SK-N-SH (cell line): ENCODE data around the gene ATP8A2. TPM values are rescaled to one million over a fixed set of nuclear protein-coding genes. Genes with fewer than 3 reads are reported as not detected.

Source experiments
- CTCF ChIA-PET: fragments of 300-600, 350-600 bp; formaldehyde crosslinking; extraction: SDS; loops from one replicate; lab custom pipeline; 2021; lab: Yijun Ruan, JAX
- POLR2A ChIA-PET: fragments of 350-600 bp; sonication (Branson Sonifier 250); formaldehyde crosslinking; extraction: SDS; loops from one replicate; lab custom pipeline; 2020; ENCODE audit warnings: antibody characterized with exemption, inconsistent platforms; lab: Yijun Ruan, JAX
- DNase-seq: peaks from one replicate; pipeline ENCODE4 v3.0.0; 2012
- H2AFZ ChIP-seq: fragments of 200-600 bp; sonication (generic); 2 replicates; pipeline ENCODE4 v1.8.1; 2016; ENCODE audit warnings: antibody characterized with exemption, mild to moderate bottlenecking, low read depth
- H3F3A ChIP-seq: fragments of 200-600 bp; sonication (generic); replicated peaks from 2 replicates; pipeline ENCODE3; 2016; ENCODE audit warnings: antibody characterized with exemption, mild to moderate bottlenecking; ENCODE audit not compliant: insufficient read depth
- H3K27ac ChIP-seq, 2 experiments: fragments of 200-500 bp in 1 of 2; fragments of 200-600 bp in 1 of 2; sonication (Bioruptor generic) in 1 of 2; sonication (generic), shearing (Covaris generic) in 1 of 2; 2 replicates each; pipeline versions ENCODE4 v1.5.1 to v1.6.1; 2014 to 2016; ENCODE audit warnings: low read depth in 2 of 2, inconsistent platforms in 1 of 2, low read length in 1 of 2, mild to moderate bottlenecking in 1 of 2, mixed read lengths in 1 of 2
- H3K27me3 ChIP-seq: fragments of 200-600 bp; sonication (generic), shearing (Covaris generic); 2 replicates; pipeline ENCODE4 v1.6.1; 2016; ENCODE audit warnings: mixed run types; ENCODE audit not compliant: insufficient read depth
- H3K36me3 ChIP-seq, 2 experiments: fragments of 200-500 bp in 1 of 2; fragments of 200-600 bp in 1 of 2; sonication (Bioruptor generic) in 1 of 2; sonication (generic) in 1 of 2; replicated peaks in 1 of 2; 2 replicates each; pipeline versions ENCODE3 to v1.5.1; 2014 to 2016; ENCODE audit warnings: low read length in 1 of 2, mild to moderate bottlenecking in 1 of 2; ENCODE audit not compliant: insufficient read depth in 2 of 2, control insufficient read depth in 1 of 2
- H3K4me1 ChIP-seq, 2 experiments: fragments of 200-500 bp in 1 of 2; fragments of 200-600 bp in 1 of 2; sonication (Bioruptor generic) in 1 of 2; sonication (generic), shearing (Covaris generic) in 1 of 2; 2 replicates each; pipeline versions ENCODE4 v1.5.1 to v1.6.1; 2014 to 2016; ENCODE audit warnings: low read depth in 1 of 2, low read length in 1 of 2, mixed run types in 1 of 2; ENCODE audit not compliant: insufficient read depth in 2 of 2, control insufficient read depth in 1 of 2
- H3K4me2 ChIP-seq: fragments of 200-600 bp; sonication (generic), shearing (Covaris generic); 2 replicates; pipeline ENCODE4 v1.6.1; 2017; ENCODE audit warnings: mixed run types
- H3K4me3 ChIP-seq, 2 experiments: fragments of 200-500 bp in 1 of 2; fragments of 200-600 bp in 1 of 2; sonication (Bioruptor generic) in 1 of 2; sonication (generic), shearing (Covaris generic) in 1 of 2; 2 replicates each; pipeline versions ENCODE4 v1.5.1 to v1.8.1; 2014 to 2016; ENCODE audit warnings: low read depth in 2 of 2, inconsistent platforms in 1 of 2, low read length in 1 of 2, mild to moderate bottlenecking in 1 of 2, mixed read lengths in 1 of 2, moderate library complexity in 1 of 2
- H3K79me2 ChIP-seq: fragments of 200-600 bp; sonication (generic); 2 replicates; pipeline ENCODE4 v1.8.1; 2017; ENCODE audit warnings: mild to moderate bottlenecking; ENCODE audit not compliant: insufficient read depth
- H3K9ac ChIP-seq: fragments of 200-600 bp; sonication (generic); 2 replicates; pipeline ENCODE4 v1.6.1; 2017; ENCODE audit warnings: mixed run types
- H3K9me2 ChIP-seq: fragments of 200-600 bp; sonication (generic); 2 replicates; pipeline ENCODE4 v1.6.1; 2017; ENCODE audit warnings: mixed run types
- H3K9me3 ChIP-seq: fragments of 200-600 bp; sonication (generic); 2 replicates; pipeline ENCODE4 v1.6.1; 2017; ENCODE audit warnings: mixed run types, mild to moderate bottlenecking, moderate library complexity
- H4K20me1 ChIP-seq: fragments of 200-600 bp; sonication (generic); 2 replicates; pipeline ENCODE4 v1.6.1; 2017; ENCODE audit warnings: mild to moderate bottlenecking, mixed run types; ENCODE audit not compliant: insufficient read depth
- CHD2 ChIP-seq: fragments of 150-350 bp; IDR thresholded peaks from 2 replicates; pipeline ENCODE4 v1.6.1; 2018; ENCODE audit warnings: low read length; ENCODE audit not compliant: partially characterized antibody
- EP300 ChIP-seq, 2 experiments: IDR thresholded peaks; 2 replicates each; pipeline versions ENCODE4 v1.4.0 to v1.6.1; 2012; ENCODE audit warnings: borderline replicate concordance in 1 of 2, low read depth in 1 of 2, low read length in 1 of 2
- FOXJ3 ChIP-seq: sonication (generic); formaldehyde crosslinking; IDR thresholded peaks from 2 replicates; pipeline ENCODE4 v1.5.1; 2020; ENCODE audit warnings: mild to moderate bottlenecking, missing genetic modification reagents
- FOXM1 ChIP-seq: IDR thresholded peaks from 2 replicates; pipeline ENCODE4 v1.4.0; 2012; ENCODE audit warnings: low read depth, mild to moderate bottlenecking
- JUND ChIP-seq: IDR thresholded peaks from 2 replicates; pipeline ENCODE4 v1.4.0; 2012
- MEF2A ChIP-seq: IDR thresholded peaks from 2 replicates; pipeline ENCODE4 v1.4.0; 2012; ENCODE audit warnings: low read depth, borderline replicate concordance
- NFIC ChIP-seq: IDR thresholded peaks from 2 replicates; pipeline ENCODE4 v1.4.0; 2012; ENCODE audit warnings: borderline replicate concordance
- POLR2AphosphoS5 ChIP-seq: IDR thresholded peaks from 2 replicates; pipeline ENCODE4 v1.6.1; 2012; ENCODE audit warnings: low read depth, low read length
- RAD21 ChIP-seq: IDR thresholded peaks from 2 replicates; pipeline ENCODE4 v1.6.1; 2012; ENCODE audit warnings: mild to moderate bottlenecking, low read length
- RCOR1 ChIP-seq: fragments of 150-350 bp; IDR thresholded peaks from 2 replicates; pipeline ENCODE4 v1.6.1; 2017; ENCODE audit warnings: antibody characterized with exemption, low read length
- RFX5 ChIP-seq: IDR thresholded peaks from 2 replicates; pipeline ENCODE4 v1.6.1; 2012; ENCODE audit warnings: mild to moderate bottlenecking, improper control_type of control experiment, low read length
- RXRA ChIP-seq: IDR thresholded peaks from 2 replicates; pipeline ENCODE4 v1.4.0; 2012; ENCODE audit warnings: low read depth, mild to moderate bottlenecking, borderline replicate concordance
- SMC3 ChIP-seq: IDR thresholded peaks from 2 replicates; pipeline ENCODE4 v1.6.1; 2012; ENCODE audit warnings: low read depth, low read length, improper control_type of control experiment
- TAF1 ChIP-seq: IDR thresholded peaks from 2 replicates; pipeline ENCODE4 v1.6.1; 2012; ENCODE audit warnings: low read depth, mild to moderate bottlenecking, low read length, moderate library complexity, borderline replicate concordance
- TCF12 ChIP-seq: IDR thresholded peaks from 2 replicates; pipeline ENCODE4 v1.4.0; 2012
- YY1 ChIP-seq: IDR thresholded peaks from 2 replicates; pipeline ENCODE4 v1.4.0; 2012; ENCODE audit warnings: low read depth, mild to moderate bottlenecking
- WGBS: methylation state at CpG from one replicate; pipeline ENCODE4 v1.1.6; 2017; ENCODE audit warnings: low lambda C conversion rate; 5-methylcytosine and 5-hydroxymethylcytosine counted together
- polyA plus RNA-seq, 3 experiments: library from polyadenylated mRNA; depleted of rRNA; stranded (reverse); fragments of >200 nt; gene quantifications; 2 replicates each; pipeline ENCODE4 v1.2.3, GENCODE V29; 2012
- TF ChIP-seq, protein P1 (sequence below): IDR thresholded peaks from 2 replicates; pipeline ENCODE4 v1.4.0; 2012; ENCODE audit warnings: low read depth, borderline replicate concordance
- TF ChIP-seq, protein P2 (sequence below): fragments of 200-600 bp; sonication (generic); IDR thresholded peaks from 2 replicates; pipeline ENCODE4 v1.6.1; 2017; ENCODE audit warnings: antibody characterized with exemption, mild to moderate bottlenecking, moderate library complexity
- TF ChIP-seq, protein P3 (sequence below): IDR thresholded peaks from 2 replicates; pipeline ENCODE4 v1.4.0; 2012; ENCODE audit warnings: low read depth
- TF ChIP-seq, protein P4 (sequence below): IDR thresholded peaks from 2 replicates; pipeline ENCODE4; 2012

ATP8A2 gene
- polyA plus RNA-seq, 1 of the 3 experiments (the other 2 are of a cell fraction) = 0.02 TPM

DNA sequence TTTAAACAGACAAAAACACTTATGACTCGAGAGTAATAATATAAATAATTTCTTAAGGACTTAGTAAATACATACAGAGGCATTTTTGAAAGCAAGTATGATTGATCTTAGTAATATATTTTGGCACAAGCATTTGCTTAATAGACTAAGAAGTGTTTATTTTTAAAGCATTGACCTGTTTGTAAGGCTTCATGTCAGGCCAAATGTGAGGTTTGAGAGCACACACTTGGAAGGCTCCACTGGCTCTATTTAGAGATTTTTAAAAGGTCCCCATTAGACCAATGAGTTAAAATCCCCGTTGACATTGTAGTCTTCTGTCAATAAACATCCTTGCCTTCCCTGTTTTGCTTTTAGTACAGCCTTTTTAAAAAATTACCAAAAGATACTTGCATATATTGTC, 50.4 kb downstream of the ATP8A2 start:
- Histone ChIP-seq H3K27me3 (no peaks in the 10 kb centered on the region; the same call in 1 of the 2 replicates), H3K9me3 (no peaks in the 10 kb centered on the region), H4K20me1 (no peaks in the 10 kb centered on the region), H3K36me3 (no peaks in the 10 kb centered on the region), H3K4me1 (no peaks in the 10 kb centered on the region), H3K79me2 (no peaks in the 10 kb centered on the region), H3K4me3 (no peak overlapping the region), H3F3A (no peaks in the 10 kb centered on the region), H2AFZ (no peak overlapping the region), H3K9me2 (no peaks in the 10 kb centered on the region), H3K4me2 (no peak overlapping the region), H3K9ac (no peak overlapping the region), H3K27ac (no peak overlapping the region)
- TF ChIP-seq MEF2A (no peak), JUND (no peak), RXRA (no peak), FOXJ3 (CRISPR knock-in tag) (no peak), CHD2 (no peak), POLR2AphosphoS5 (no peak), RAD21 (no peak), TAF1 (no peak), RFX5 (no peak)
- TF ChIP-seq, protein P1, sequence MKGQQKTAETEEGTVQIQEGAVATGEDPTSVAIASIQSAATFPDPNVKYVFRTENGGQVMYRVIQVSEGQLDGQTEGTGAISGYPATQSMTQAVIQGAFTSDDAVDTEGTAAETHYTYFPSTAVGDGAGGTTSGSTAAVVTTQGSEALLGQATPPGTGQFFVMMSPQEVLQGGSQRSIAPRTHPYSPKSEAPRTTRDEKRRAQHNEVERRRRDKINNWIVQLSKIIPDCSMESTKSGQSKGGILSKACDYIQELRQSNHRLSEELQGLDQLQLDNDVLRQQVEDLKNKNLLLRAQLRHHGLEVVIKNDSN = no peak
- 4% methylated on average over 2 of the region's 2 CpGs for WGBS
- POLR2A ChIA-PET = no interaction called here
- CTCF ChIA-PET = no interaction called here
- DNase-seq = no peak

DNA sequence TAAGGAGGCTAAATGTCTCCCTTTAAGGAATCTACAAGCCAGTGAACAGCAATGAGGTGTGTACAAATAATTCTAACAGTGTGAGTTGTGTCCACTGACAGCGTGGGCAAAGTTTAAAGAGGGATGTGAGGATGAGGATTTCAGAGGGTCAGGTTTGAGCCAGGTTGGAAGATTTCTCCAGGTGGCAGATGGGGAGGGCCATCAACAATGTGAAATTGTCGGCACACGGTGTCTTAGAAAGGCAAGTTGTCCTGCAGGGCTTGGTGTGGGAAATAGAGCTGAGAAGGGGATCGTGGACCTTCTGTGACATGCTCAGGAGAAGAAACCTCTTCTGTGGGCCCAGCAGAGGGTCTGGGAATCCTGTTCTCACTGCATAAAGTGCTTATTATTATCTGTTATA, 52.1 kb downstream of the ATP8A2 start:
- 22% methylated on average over 4 of the region's 4 CpGs for WGBS
- TF ChIP-seq RAD21 (no peak), YY1 (no peak), EP300 (IDR thresholded peaks at IDR 0.05; ENCODE audit: borderline replicate concordance in 1 of 2, low read depth in 1 of 2, low read length in 1 of 2) (no peak), NFIC (no peak), SMC3 (no peak), POLR2AphosphoS5 (no peak), FOXM1 (no peak), RCOR1 (no peak), TCF12 (no peak)
- TF ChIP-seq, protein P2, sequence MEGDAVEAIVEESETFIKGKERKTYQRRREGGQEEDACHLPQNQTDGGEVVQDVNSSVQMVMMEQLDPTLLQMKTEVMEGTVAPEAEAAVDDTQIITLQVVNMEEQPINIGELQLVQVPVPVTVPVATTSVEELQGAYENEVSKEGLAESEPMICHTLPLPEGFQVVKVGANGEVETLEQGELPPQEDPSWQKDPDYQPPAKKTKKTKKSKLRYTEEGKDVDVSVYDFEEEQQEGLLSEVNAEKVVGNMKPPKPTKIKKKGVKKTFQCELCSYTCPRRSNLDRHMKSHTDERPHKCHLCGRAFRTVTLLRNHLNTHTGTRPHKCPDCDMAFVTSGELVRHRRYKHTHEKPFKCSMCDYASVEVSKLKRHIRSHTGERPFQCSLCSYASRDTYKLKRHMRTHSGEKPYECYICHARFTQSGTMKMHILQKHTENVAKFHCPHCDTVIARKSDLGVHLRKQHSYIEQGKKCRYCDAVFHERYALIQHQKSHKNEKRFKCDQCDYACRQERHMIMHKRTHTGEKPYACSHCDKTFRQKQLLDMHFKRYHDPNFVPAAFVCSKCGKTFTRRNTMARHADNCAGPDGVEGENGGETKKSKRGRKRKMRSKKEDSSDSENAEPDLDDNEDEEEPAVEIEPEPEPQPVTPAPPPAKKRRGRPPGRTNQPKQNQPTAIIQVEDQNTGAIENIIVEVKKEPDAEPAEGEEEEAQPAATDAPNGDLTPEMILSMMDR = no peak
- TF ChIP-seq, protein P3, sequence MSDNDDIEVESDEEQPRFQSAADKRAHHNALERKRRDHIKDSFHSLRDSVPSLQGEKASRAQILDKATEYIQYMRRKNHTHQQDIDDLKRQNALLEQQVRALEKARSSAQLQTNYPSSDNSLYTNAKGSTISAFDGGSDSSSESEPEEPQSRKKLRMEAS = no peak
- TF ChIP-seq, protein P4, sequence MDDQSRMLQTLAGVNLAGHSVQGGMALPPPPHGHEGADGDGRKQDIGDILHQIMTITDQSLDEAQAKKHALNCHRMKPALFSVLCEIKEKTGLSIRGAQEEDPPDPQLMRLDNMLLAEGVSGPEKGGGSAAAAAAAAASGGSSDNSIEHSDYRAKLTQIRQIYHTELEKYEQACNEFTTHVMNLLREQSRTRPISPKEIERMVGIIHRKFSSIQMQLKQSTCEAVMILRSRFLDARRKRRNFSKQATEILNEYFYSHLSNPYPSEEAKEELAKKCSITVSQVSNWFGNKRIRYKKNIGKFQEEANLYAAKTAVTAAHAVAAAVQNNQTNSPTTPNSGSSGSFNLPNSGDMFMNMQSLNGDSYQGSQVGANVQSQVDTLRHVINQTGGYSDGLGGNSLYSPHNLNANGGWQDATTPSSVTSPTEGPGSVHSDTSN = no peak
- TF ChIP-seq, all 33 proteins: peak for 0
- no peaks in the 10 kb centered on the region for H4K20me1 ChIP-seq
- H3K27ac ChIP-seq = no peak overlapping the region
- no peaks in the 10 kb centered on the region for H3K9me2 ChIP-seq
- H3K4me3 ChIP-seq = no peak overlapping the region
- no peaks in the 10 kb centered on the region for H3K9me3 ChIP-seq
- H3K9ac ChIP-seq = no peak overlapping the region
- H3K27me3 ChIP-seq = no peaks in the 10 kb centered on the region; the same call in 1 of the 2 replicates
- H3K79me2 ChIP-seq = no peaks in the 10 kb centered on the region
- DNase-seq = no peak
- CTCF ChIA-PET = no interaction called here
- no peak overlapping the region for H3K4me2 ChIP-seq
- no peak overlapping the region for H2AFZ ChIP-seq
- POLR2A ChIA-PET = no interaction called here
- no peaks in the 10 kb centered on the region for H3F3A ChIP-seq
- H3K4me1 ChIP-seq = no peaks in the 10 kb centered on the region
- no peaks in the 10 kb centered on the region for H3K36me3 ChIP-seq
